GM12872 (cell line): Measurements from ENCODE around the gene ICOS.

Experiments
- CTCF ChIP-seq: IDR thresholded peaks from 3 replicates; pipeline ENCODE4 v1.5.1; 2011; ENCODE audit warnings: low read depth, mild to moderate bottlenecking, low read length, moderate library complexity; ENCODE audit not compliant: insufficient read depth

ICOS gene

GRCh38 chr2:203973676-203974075 is 37.1 kb downstream of the ICOS start:
- TF ChIP-seq CTCF, result no peak

GRCh38 chr2:203975912-203976311 is 39.3 kb downstream of the ICOS start:
- TF ChIP-seq CTCF, result no peak

GRCh38 chr2:203982276-203982675 is 45.7 kb downstream of the ICOS start:
- TF ChIP-seq CTCF, result no peak

- no peak for TF ChIP-seq CTCF
Measured at GRCh38 chr2:203983064-203983715, 46.6 kb downstream of the ICOS start.

GRCh38 chr2:203987959-203988358 is 51.4 kb downstream of the ICOS start:
- TF ChIP-seq CTCF, result no peak

GRCh38 chr2:203988500-203989260 is 52.1 kb downstream of the ICOS start:
- no peak for TF ChIP-seq CTCF

- no peak for TF ChIP-seq CTCF
Measured at GRCh38 chr2:203989521-203989920, 53.0 kb downstream of the ICOS start.
